Stimulated activated CD4-positive, alpha-beta T cell treated with anti-CD3 and anti-CD28 coated beads, Interleukin-1b, Interleukin-23, amount 100 ng/mL, for 1 hour (primary cell): ENCODE results near the gene ZNF221.
A peak's percentile ranks its signal among the peaks of the same experiment; 100 is the strongest.

ENCODE experiments used
- DNase-seq, 2 donors: peaks; one replicate each; pipeline ENCODE4 v3.0.0-alpha.2; 2020; ENCODE audit warnings: low read depth in 2 of 2

Gene ZNF221

GRCh38 chr19:43957891-43958290, 6.9 kb downstream of the ZNF221 start:
- no peak for DNase-seq

- no peak for DNase-seq
These were observed 9.4 kb downstream of the ZNF221 start for GRCh38 chr19:43960411-43960810.

DNA sequence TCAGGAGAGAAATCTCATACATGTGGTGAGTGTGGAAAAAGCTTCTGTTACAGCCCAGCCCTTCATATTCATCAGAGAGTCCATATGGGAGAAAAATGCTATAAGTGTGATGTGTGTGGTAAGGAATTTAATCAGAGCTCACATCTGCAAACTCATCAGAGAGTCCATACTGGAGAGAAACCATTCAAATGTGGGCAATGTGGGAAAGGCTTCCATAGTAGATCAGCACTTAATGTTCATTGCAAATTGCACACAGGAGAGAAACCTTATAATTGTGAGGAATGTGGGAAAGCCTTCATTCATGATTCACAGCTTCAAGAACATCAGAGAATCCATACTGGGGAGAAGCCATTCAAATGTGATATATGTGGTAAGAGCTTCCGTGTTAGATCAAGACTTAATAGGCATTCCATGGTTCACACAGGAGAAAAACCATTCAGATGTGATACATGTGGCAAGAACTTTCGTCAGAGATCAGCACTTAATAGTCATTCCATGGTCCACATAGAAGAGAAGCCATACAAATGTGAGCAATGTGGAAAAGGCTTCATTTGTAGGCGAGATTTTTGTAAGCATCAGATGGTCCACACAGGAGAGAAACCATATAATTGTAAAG, 15.2 kb downstream of the ZNF221 start:
- DNase-seq = no peak

DNA sequence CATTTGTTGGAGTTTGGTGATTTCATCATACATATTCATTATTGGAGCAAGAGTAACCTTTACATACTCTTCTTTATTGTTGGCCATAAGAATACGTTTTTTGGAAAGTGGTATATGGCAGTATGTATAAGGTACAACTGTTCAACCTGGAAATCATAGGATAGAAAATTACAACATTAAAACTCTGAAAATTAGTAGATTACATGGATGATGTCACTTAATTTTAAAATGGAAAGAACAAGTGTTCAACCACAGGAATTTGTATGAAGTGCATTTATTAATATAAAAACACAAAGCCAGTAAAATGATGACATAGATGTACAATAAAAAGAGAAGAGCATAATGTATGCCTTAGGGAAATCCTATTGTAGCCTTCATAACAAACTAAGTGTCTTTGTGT, 25.7 kb downstream of the ZNF221 start:
- no peak for DNase-seq

- DNase-seq = no peak
These were observed 32.5 kb downstream of the ZNF221 start for GRCh38 chr19:43983544-43983911.

GRCh38 chr19:43983912-43984686, 33.1 kb downstream of the ZNF221 start, which contains the start of gene ZNF155:
Gene ZNF155 (plus strand): TSS chr19:43984188. CDS start chr19:43988544, 4,356 bp downstream.
- peak; percentile 34 to 36 for DNase-seq

DNA sequence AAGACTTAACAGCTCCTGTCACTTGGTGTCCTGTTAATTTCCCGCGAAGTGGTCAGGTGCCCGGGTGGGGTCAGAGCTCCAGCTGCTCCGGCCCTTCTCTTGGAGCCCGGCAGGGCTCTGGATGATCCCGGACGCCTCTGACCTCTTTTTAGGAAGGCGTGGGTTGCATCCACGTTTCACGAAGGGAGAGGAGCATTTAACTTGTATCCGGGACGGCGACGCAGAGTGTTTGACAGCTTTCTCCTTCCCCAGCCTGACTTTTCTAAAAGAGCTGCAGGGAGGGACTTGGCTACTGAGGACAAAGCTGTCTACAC, 33.6 kb downstream of the ZNF221 start:
- DNase-seq = no peak

- DNase-seq = no peak
These were observed 46.7 kb downstream of the ZNF221 start for GRCh38 chr19:43997631-43998290.

GRCh38 chr19:44002212-44002565, 51.2 kb downstream of the ZNF221 start:
- no peak for DNase-seq

GRCh38 chr19:44002566-44003460, 51.8 kb downstream of the ZNF221 start, which contains the start of gene ZNF230:
Gene ZNF230 (plus strand): TSS chr19:44002957. CDS start chr19:44007079, 4,122 bp downstream.
- DNase-seq = peak; percentile 48 to 55

- DNase-seq = no peak
These were observed 52.5 kb downstream of the ZNF221 start for GRCh38 chr19:44003461-44004009.

- DNase-seq = no peak
These were observed 54.9 kb downstream of the ZNF221 start for GRCh38 chr19:44005973-44006372.

GRCh38 chr19:44007473-44007872, 56.4 kb downstream of the ZNF221 start:
- no peak for DNase-seq

DNA sequence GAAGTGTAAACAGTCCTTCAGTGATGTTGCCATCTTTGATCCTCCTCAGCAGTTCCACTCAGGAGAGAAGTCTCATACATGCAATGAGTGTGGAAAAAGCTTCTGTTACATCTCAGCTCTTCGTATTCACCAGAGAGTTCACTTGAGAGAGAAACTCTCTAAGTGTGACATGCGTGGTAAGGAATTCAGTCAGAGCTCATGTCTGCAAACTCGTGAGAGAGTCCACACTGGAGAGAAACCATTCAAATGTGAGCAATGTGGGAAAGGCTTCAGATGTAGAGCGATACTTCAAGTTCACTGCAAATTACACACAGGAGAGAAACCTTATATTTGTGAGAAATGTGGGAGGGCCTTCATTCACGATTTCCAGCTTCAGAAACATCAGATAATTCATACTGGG, 59.4 kb downstream of the ZNF221 start:
- DNase-seq = no peak
